ENCODE results near the gene ATP9B. TPM values are rescaled to one million over a fixed set of nuclear protein-coding genes. Genes with fewer than 3 reads are reported as not detected.

Gene ATP9B
- total RNA-seq, 1 donor from 2014 or later = 45.3 TPM

DNA sequence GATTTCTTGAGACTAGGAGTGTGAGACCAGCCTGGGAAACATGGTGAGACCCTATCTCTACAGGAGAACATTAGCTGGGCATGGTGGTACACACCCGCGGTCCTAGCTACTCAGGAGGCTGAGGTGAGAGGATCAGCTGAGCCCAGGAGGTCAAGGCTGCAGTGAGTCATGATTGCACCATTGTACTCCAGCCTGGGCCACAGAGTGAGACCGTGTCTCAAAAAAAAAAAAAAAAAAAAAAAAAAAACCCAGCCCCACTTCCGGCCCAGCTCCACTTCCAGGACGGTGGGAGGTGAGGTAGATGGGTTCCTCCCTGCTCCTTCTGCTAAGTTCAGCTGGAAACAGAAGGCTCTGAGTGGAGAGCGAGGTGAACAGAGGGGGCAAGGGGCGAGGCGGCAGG lies 285.2 kb downstream of the ATP9B start:
- Mint-ChIP-seq H3K27ac (no peak overlapping the region), H3K36me3 (ENCODE audit: insufficient read depth) (peaks cover 9% of the 10 kb centered on the region), H3K9me3 (ENCODE audit: low read depth) (no peaks in the 10 kb centered on the region), H3K4me3 (ENCODE audit: low read depth) (no peak overlapping the region), H3K4me1 (ENCODE audit: low read depth) (no peaks in the 10 kb centered on the region), H3K27me3 (no peaks in the 10 kb centered on the region)
- no peak for DNase-seq (ENCODE audit: low spot score, unreplicated experiment)
- TF ChIP-seq, protein P1, sequence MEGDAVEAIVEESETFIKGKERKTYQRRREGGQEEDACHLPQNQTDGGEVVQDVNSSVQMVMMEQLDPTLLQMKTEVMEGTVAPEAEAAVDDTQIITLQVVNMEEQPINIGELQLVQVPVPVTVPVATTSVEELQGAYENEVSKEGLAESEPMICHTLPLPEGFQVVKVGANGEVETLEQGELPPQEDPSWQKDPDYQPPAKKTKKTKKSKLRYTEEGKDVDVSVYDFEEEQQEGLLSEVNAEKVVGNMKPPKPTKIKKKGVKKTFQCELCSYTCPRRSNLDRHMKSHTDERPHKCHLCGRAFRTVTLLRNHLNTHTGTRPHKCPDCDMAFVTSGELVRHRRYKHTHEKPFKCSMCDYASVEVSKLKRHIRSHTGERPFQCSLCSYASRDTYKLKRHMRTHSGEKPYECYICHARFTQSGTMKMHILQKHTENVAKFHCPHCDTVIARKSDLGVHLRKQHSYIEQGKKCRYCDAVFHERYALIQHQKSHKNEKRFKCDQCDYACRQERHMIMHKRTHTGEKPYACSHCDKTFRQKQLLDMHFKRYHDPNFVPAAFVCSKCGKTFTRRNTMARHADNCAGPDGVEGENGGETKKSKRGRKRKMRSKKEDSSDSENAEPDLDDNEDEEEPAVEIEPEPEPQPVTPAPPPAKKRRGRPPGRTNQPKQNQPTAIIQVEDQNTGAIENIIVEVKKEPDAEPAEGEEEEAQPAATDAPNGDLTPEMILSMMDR (IDR thresholded peaks at IDR 0.05; ENCODE audit: unreplicated experiment) = no peak

DNA sequence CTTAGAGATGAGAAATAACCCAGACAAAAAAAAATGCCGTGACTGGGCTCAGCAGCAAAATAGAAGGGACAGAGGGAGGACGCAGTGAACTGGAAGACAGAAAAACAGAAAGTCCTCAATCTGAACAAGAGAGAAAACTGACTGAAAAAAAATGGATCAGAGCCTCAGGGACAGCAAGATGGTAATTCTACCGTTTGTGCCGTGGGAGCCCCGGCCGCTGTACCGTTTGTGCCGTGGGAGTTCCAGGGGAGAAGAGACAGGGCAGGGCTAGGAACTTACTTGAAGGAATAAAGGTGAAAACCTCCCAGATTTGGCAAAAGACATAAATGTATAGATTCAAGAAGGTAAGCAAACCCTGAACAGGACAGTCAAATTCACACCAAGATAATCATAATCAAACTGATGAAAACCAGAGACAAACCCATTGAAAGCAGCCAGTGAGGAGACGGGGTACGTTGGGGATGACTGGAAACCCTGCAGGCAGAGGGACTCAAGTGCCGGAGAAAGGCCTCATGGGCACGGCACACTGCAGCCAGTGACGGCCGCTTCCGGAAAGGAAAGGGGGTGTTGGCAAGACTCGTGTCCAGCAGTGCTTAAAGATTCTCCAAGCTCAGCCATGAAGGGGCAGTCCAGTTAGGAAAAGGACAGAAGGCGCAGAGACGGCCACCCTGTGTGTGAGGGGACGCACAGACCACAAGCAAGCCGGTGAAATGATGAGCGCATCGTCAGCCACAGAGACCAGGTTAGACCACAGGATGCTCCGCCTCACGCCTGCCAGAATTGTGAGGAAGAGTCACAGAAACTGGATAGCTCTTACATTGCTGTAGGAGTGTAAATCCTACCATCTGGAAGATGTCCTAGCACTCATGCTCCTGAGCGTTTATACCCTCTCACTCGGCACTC lies 286.5 kb downstream of the ATP9B start:
- H3K36me3 Mint-ChIP-seq (ENCODE audit: insufficient read depth) = peaks cover 14% of the 10 kb centered on the region
- TF ChIP-seq, protein P1 (IDR thresholded peaks at IDR 0.05; ENCODE audit: unreplicated experiment) = no peak
- H3K4me3 Mint-ChIP-seq (ENCODE audit: low read depth) = no peak overlapping the region
- no peaks in the 10 kb centered on the region for H3K9me3 Mint-ChIP-seq (ENCODE audit: low read depth)
- no peaks in the 10 kb centered on the region for H3K4me1 Mint-ChIP-seq (ENCODE audit: low read depth)
- DNase-seq (ENCODE audit: low spot score, unreplicated experiment) = no peak
- H3K27ac Mint-ChIP-seq = no peak overlapping the region
- H3K27me3 Mint-ChIP-seq = no peaks in the 10 kb centered on the region

DNA sequence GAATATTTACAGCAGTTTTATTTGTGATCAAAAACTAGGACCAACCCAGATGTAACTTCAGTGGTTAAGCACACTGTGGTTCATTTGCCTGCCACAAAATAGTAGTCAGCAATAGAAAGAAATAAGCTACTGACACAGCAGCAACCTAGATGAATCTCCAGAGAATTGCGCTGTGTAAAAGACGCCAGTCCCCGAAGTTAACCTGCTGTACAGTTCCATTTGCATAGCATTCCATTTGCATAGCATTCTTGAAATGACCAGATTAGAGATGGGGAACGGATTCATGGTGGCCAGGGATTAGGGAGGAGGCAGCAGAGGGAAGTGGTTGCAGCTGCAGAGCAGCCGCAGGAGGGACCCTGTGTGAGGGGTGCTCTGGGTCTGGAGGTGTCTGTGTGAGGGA lies 287.2 kb downstream of the ATP9B start:
- DNase-seq (ENCODE audit: low spot score, unreplicated experiment) = no peak
- Mint-ChIP-seq H3K27ac (peak overlapping the region; percentile 89), H3K4me3 (ENCODE audit: low read depth) (no peak overlapping the region), H3K27me3 (no peaks in the 10 kb centered on the region), H3K9me3 (ENCODE audit: low read depth) (no peaks in the 10 kb centered on the region), H3K4me1 (ENCODE audit: low read depth) (no peaks in the 10 kb centered on the region), H3K36me3 (ENCODE audit: insufficient read depth) (peaks cover 18% of the 10 kb centered on the region)
- TF ChIP-seq, protein P1 (IDR thresholded peaks at IDR 0.05; ENCODE audit: unreplicated experiment) = no peak

DNA sequence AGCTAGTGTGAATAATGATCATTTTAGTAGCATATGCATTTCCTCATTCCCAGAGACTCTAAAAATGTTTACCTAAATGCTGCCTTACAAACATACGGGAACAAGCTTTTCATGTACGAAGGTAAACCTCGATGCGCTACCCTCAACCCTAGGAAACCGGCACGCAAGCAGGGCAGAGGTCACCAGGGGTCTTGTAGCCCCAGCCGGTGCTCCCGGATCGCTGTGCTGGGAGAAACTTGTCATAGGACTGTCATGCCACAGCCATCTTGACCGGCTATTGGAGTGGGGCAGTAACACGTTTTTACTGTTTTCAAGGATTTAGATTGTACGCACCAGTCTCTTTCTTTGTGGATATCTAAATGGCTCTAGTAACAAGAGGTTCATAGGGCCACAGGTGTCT lies 291.7 kb downstream of the ATP9B start:
- Mint-ChIP-seq H3K36me3 (ENCODE audit: insufficient read depth) (peaks cover 34% of the 10 kb centered on the region), H3K9me3 (ENCODE audit: low read depth) (peaks cover 5% of the 10 kb centered on the region), H3K4me3 (ENCODE audit: low read depth) (no peak overlapping the region), H3K4me1 (ENCODE audit: low read depth) (no peaks in the 10 kb centered on the region), H3K27me3 (no peaks in the 10 kb centered on the region), H3K27ac (no peak overlapping the region)
- DNase-seq (ENCODE audit: low spot score, unreplicated experiment) = no peak
- TF ChIP-seq, protein P1 (IDR thresholded peaks at IDR 0.05; ENCODE audit: unreplicated experiment) = no peak

DNA sequence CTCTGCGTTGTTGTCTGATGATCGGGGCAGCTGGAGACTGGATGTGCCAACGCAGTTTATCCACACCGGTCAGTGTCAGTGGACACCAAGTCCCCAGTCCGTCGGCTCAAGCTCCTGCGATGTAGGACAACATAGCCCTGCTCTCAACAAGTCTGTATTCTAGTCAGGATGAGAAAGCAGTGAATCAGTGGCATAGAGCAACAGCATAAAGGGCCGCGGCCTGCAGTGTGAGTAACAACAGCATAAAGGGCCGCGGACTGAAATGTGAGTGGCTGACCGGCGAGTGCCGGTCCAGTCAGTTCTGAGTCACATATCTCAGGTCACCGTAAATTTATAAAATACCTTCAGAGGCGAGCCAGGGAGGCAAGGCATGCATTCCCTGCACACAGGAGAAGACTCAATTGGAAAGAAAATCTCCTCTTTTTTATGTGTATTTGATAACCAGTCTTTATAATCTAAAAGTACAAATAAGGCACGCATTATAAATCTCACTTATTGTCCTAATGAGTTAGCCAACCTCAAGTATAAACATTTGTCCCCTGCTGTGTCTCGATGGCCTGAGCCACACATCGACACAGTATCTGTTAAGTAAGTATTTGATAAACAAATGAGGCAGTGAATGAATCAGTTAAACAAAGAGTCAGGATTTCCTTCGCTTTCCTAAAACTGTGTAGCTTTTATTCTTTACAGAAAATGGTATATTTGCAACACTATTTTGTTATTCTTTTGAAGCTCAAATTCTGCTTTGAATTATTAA lies 292.8 kb downstream of the ATP9B start:
- TF ChIP-seq, protein P1 (IDR thresholded peaks at IDR 0.05; ENCODE audit: unreplicated experiment) = no peak
- Mint-ChIP-seq H3K4me3 (ENCODE audit: low read depth) (no peak overlapping the region), H3K36me3 (ENCODE audit: insufficient read depth) (peaks cover 36% of the 10 kb centered on the region), H3K27me3 (no peaks in the 10 kb centered on the region), H3K27ac (no peak overlapping the region), H3K4me1 (ENCODE audit: low read depth) (no peaks in the 10 kb centered on the region), H3K9me3 (ENCODE audit: low read depth) (peaks cover 5% of the 10 kb centered on the region)
- no peak for DNase-seq (ENCODE audit: low spot score, unreplicated experiment)

All from progenitor cell of endocrine pancreas (in vitro differentiated cells).